ENCODE measurements around the gene MUCL3. TPM values are rescaled to one million over a fixed set of nuclear protein-coding genes. Genes with fewer than 3 reads are reported as not detected.
A peak's percentile ranks its signal among the peaks of the same experiment; 100 is the strongest.

The MUCL3 gene
- total RNA-seq, 2 experiments from 2014 or later, result not detected

DNA sequence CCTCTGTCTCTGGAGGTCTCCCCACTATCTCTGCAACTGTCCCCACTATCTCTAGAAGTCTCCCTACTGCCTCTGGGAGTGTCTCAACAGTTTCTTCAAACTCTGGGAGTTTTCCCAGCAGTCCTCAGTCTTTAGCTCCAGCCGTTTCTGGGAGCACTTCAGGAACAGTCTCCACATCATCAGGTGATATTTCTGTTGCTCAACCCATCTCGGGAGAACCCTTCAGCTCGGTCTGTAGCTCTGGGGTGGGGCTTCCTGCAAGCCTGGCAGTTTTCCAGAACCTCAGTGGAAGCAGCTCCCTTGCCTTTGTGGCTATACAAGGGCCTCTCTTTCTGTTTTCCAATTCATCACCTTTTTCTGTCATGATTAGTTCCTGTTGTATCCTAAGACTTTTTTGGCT, 5.8 kb upstream of the MUCL3 start:
- H3K4me1 Mint-ChIP-seq, result no peaks in the 10 kb centered on the region
- H3K9me3 Mint-ChIP-seq, result no peaks in the 10 kb centered on the region
- H3K36me3 Mint-ChIP-seq, result peaks cover 1% of the 10 kb centered on the region

DNA sequence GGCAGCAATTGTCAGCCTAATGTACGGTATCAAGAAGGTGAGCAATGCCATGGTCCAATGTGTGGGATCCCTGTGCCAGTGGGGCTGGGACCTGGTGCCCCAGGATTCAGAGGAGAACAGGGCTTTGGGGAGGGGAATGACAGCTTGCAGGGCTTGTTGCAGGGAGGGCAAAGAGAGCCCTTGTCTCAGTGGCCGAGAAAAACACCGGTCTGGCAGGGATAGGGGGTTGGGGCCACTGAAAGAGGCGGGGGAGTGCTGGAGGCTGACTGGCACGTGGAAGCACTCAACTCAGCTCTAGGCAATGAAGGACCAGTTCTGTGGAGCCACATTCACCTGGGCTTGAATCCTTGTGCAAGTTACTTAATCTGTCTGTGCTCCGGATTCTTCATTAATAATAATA, 3.5 kb upstream of the MUCL3 start:
- no peak overlapping the region for H3K27ac Mint-ChIP-seq
- no peak overlapping the region for H3K4me3 Mint-ChIP-seq
- H3K27me3 Mint-ChIP-seq, result peaks cover 28% of the 10 kb centered on the region
- no peaks in the 10 kb centered on the region for H3K9me3 Mint-ChIP-seq
- DNase-seq (no peak), ATAC-seq (ENCODE audit: low read depth) (no peak)
- H3K36me3 Mint-ChIP-seq, result no peaks in the 10 kb centered on the region
- H3K4me1 Mint-ChIP-seq, result no peaks in the 10 kb centered on the region
- POLR2A ChIA-PET, result no interaction called here

More for the DNA sequence above, 5.8 kb upstream of the MUCL3 start:
- Mint-ChIP-seq H3K27me3 (peaks cover 12% of the 10 kb centered on the region), H3K4me3 (no peak overlapping the region), H3K27ac (no peak overlapping the region)
- no peak for DNase-seq
- ATAC-seq (ENCODE audit: low read depth), result no peak
- POLR2A ChIA-PET, result no interaction called here

DNA sequence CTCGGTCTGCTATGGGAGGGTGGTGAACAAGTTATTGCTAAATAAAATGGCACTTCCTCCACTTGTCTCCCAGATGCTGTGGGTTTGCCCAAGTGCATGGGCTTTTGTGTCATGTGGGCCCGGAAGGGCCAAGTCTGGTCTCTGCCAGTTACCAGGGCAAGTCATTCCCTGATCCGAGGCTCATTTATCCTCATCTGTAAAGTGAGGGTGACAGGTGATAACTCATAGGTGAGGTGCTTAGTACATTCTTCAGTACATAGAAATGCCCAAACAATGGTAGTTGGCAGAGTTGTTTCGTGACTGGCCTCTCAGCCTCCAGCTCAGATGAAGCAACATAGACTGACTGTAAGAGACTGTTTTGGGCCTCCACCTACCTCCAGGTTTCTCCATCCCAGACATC, 2.0 kb upstream of the MUCL3 start:
- H3K4me1 Mint-ChIP-seq, result no peaks in the 10 kb centered on the region
- peaks cover 41% of the 10 kb centered on the region for H3K27me3 Mint-ChIP-seq
- no peak for DNase-seq
- H3K9me3 Mint-ChIP-seq, result no peaks in the 10 kb centered on the region
- H3K27ac Mint-ChIP-seq, result no peak overlapping the region
- ATAC-seq (ENCODE audit: low read depth), result no peak
- no peak overlapping the region for H3K4me3 Mint-ChIP-seq
- POLR2A ChIA-PET, result no interaction called here
- H3K36me3 Mint-ChIP-seq, result no peaks in the 10 kb centered on the region

DNA sequence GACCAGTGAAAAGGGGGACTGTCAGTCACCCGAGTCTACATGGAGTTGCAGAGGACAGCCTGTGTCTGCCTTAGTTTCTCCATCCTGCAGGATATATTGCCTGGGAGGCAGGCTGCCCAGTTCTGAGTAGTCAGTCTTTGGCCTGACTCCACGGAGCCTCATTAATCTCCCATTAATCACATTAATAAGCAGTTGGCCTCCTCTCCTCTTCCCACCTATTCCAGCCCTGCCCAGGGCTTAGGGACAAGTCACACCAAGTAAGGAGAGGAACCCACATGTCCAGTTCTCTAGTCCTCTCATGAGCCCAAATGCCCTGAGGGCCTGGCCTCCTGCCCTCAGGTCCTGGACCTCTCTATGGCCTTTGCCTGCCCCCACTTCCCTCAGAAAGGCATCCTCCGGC, 1.3 kb upstream of the MUCL3 start:
- no peak overlapping the region for H3K4me3 Mint-ChIP-seq
- no peaks in the 10 kb centered on the region for H3K4me1 Mint-ChIP-seq
- DNase-seq, result no peak
- POLR2A ChIA-PET, result no interaction called here
- no peaks in the 10 kb centered on the region for H3K36me3 Mint-ChIP-seq
- no peaks in the 10 kb centered on the region for H3K9me3 Mint-ChIP-seq
- H3K27me3 Mint-ChIP-seq, result peaks cover 44% of the 10 kb centered on the region
- no peak for ATAC-seq (ENCODE audit: low read depth)
- no peak overlapping the region for H3K27ac Mint-ChIP-seq

DNA sequence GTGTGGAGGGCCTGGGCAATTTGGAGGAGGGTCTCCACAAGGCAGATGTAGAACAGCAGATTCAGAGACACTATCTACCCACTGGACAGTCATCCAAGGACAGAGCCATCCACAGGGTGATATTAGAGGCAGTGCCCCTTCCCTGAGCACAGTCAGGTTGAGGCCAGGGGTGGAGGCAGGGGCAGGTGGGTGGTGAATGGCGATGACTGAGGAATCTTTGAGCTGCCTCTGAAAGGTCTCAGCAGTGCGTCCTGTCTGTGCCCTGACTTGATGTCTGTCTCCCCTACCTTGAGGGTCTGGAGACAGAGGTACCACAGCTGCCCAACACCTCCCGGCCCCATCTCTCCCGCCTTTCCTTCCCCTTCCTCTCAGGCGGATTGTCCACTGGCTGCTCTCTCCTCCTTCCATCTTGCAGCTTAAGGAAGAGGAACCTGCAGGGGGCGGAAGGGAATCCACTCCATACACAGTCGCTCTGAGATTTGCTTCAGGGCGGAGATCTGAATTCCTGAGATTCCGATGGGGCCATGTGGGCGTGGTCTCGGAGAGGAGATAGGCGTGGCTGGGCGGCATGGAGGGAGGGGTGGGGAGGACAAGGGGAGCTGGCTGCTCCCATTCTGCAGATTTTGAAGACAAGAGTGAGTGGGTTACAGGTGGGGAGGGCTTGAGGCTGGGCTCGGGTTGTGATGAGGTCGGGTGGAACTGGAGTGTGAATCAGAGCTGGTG, 1.7 kb downstream of the MUCL3 start:
- Mint-ChIP-seq H3K36me3 (no peaks in the 10 kb centered on the region), H3K4me1 (no peaks in the 10 kb centered on the region), H3K27me3 (peaks cover 49% of the 10 kb centered on the region), H3K27ac (no peak overlapping the region), H3K9me3 (no peaks in the 10 kb centered on the region), H3K4me3 (no peak overlapping the region)
- DNase-seq (no peak), ATAC-seq (ENCODE audit: low read depth) (no peak)
- POLR2A ChIA-PET, result no interaction called here

DNA sequence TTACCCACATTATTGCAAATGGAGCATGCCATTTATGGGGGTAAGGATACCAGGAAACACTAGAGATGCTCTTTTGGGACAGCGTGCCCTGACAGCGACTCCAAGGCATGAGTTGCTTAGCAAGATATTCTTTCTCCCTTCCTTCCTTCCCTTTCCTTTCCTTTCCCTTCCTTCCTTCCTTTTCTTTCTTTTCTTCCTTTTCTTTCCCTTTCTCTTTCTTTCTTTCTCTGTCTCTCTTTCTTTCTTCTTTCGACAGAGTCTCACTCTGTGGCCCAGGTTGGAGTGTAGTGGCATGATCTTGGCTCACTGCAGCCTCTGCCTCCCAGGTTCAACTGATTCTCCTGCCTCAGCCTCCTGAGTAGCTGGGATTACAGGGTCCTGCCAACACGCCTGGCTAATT, 3.3 kb downstream of the MUCL3 start:
- Mint-ChIP-seq H3K27me3 (peaks cover 47% of the 10 kb centered on the region), H3K4me1 (no peaks in the 10 kb centered on the region), H3K27ac (no peak overlapping the region), H3K4me3 (no peak overlapping the region), H3K36me3 (no peaks in the 10 kb centered on the region), H3K9me3 (no peaks in the 10 kb centered on the region)
- POLR2A ChIA-PET, result interaction anchor here (0.6 kb wide), 1 partner anchor 231 kb away, joined by 3 read pairs; no protein-coding TSS in a partner anchor
- DNase-seq, result no peak
- ATAC-seq (ENCODE audit: low read depth), result no peak

DNA sequence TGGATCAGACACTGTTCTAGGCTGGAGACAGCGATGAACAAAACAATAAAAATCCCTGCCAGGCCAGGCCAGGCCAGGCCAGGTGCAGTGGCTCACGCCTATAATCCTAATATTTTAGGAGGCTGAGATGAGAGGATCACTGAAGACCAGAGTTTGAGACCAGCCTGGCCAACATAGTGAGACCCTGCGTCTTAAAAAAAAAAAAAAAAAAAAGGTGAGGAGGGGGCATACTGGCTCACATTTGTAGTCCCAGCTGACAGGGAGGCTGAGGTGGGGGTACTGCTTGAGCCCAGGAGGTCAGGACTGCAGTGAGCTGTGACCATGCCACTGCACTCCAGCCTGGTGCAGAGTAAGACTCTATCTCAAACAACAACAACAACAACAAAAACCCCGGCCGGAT, 4.5 kb downstream of the MUCL3 start:
- Mint-ChIP-seq H3K27ac (no peak overlapping the region), H3K36me3 (no peaks in the 10 kb centered on the region), H3K4me1 (no peaks in the 10 kb centered on the region), H3K4me3 (no peak overlapping the region), H3K27me3 (peaks cover 56% of the 10 kb centered on the region), H3K9me3 (no peaks in the 10 kb centered on the region)
- ATAC-seq (ENCODE audit: low read depth), result no peak
- no peak for DNase-seq
- POLR2A ChIA-PET, result interaction anchor here (0.6 kb wide), 1 partner anchor 31 kb away, joined by 4 read pairs; the partner anchor contains the start of gene VARS2

DNA sequence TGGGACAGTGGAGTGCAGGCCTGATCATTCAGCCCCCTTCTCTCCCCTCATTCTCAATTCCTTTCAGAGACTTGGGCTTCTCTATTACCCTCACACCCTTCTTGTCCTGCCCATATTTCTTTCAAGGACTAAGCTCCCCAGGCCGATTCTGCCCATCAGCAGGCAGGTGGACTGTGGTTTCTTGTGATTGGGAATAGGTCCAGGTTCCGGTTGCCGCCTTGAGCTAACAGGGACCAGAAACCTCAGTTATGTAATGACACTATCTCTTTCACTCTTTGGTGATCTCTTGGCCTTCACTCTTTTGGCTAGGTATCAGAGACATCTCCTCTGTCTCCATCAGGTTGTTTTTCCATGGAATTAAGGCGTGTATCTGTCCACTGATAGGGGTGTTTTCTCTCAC, 6.5 kb downstream of the MUCL3 start:
- Mint-ChIP-seq H3K4me3 (no peak overlapping the region), H3K4me1 (peaks cover 3% of the 10 kb centered on the region), H3K36me3 (no peaks in the 10 kb centered on the region), H3K27ac (no peak overlapping the region), H3K9me3 (no peaks in the 10 kb centered on the region), H3K27me3 (peaks cover 58% of the 10 kb centered on the region)
- POLR2A ChIA-PET, result no interaction called here
- ATAC-seq (ENCODE audit: low read depth), result no peak
- no peak for DNase-seq

DNA sequence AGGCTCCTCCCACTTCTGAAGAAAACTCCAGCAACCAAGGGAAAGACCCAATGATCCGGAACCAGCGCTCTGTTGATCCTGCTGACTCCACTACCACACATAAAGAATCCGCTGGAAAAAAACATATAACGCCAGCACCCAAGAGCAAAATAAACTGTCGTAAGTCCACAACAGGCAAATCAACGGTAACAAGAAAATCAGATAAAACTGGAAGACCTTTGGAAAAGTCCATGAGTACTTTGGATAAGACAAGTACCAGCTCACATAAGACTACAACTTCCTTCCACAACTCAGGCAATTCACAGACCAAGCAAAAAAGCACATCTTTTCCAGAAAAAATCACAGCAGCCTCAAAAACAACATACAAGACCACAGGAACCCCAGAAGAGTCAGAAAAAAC, 8.0 kb downstream of the MUCL3 start:
- H3K4me1 Mint-ChIP-seq, result peaks cover 7% of the 10 kb centered on the region
- H3K27ac Mint-ChIP-seq, result no peak overlapping the region
- H3K36me3 Mint-ChIP-seq, result no peaks in the 10 kb centered on the region
- H3K4me3 Mint-ChIP-seq, result no peak overlapping the region
- DNase-seq (no peak), ATAC-seq (ENCODE audit: low read depth) (no peak)
- H3K9me3 Mint-ChIP-seq, result no peaks in the 10 kb centered on the region
- POLR2A ChIA-PET, result no interaction called here
- H3K27me3 Mint-ChIP-seq, result peaks cover 55% of the 10 kb centered on the region

DNA sequence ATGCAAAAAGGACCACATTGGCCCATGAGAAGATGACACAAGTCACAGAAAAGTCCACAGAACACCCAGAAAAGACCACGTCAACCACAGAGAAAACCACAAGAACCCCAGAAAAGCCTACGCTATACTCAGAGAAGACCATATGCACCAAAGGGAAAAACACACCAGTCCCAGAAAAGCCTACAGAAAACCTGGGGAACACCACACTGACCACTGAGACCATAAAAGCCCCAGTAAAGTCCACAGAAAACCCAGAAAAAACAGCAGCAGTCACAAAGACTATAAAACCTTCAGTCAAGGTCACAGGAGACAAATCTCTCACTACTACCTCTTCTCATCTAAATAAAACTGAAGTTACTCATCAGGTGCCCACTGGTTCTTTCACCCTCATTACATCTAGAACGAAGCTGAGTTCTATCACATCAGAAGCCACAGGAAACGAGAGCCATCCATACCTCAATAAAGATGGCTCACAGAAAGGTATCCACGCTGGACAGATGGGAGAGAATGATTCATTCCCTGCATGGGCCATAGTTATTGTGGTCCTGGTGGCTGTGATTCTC, 11.2 kb downstream of the MUCL3 start:
- Mint-ChIP-seq H3K36me3 (no peaks in the 10 kb centered on the region), H3K4me3 (no peak overlapping the region), H3K9me3 (no peaks in the 10 kb centered on the region), H3K27me3 (peaks cover 56% of the 10 kb centered on the region), H3K27ac (no peak overlapping the region), H3K4me1 (peaks cover 11% of the 10 kb centered on the region)
- POLR2A ChIA-PET, result no interaction called here
- DNase-seq, result no peak
- no peak for ATAC-seq (ENCODE audit: low read depth)

DNA sequence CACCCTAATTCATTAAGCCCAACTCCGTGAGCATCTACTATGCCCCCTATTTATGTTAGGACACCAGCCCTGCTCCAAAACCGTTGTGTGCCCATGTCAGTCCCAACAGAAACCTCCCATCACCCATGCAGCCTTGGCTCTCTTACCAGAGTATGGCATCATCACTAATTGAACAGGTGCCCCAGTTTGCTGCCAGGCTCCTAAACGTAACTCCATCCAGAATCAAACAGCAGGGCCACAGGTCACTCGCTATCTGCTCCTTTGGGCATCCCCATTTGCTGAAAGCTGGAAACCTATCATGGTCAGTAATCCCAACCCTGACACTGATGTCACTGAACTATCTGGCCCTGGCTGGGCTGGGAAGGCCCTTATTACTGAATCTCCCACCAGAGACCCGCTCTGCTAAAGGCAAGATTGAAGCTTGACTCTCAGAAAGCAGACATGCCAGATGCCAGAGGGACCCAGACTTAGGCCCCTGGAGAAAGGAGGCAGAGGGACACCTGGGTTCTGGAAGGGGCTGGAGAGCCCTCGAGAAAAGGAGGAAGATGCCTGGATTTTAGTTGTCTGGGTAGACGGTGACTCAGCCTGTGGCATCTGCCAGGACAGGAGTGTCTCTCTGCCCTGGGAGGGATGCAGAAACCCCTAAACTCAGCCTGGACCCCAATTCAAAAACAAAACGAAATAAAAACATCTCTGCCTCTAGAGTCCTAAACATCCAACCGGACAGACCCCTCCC, 14.0 kb downstream of the MUCL3 start:
- DNase-seq (no peak), ATAC-seq (ENCODE audit: low read depth) (no peak)
- Mint-ChIP-seq H3K27ac (peak overlapping the region; percentile 11), H3K27me3 (peaks cover 66% of the 10 kb centered on the region), H3K9me3 (no peaks in the 10 kb centered on the region), H3K36me3 (no peaks in the 10 kb centered on the region), H3K4me1 (peaks cover 11% of the 10 kb centered on the region), H3K4me3 (peak overlapping the region; percentile 77)
- POLR2A ChIA-PET, result interaction anchor here (0.7 to 2.4 kb wide), 5 partner anchors 10 to 357 kb away, joined by 3 to 6 read pairs (median 3); partner anchors contain the start of genes SFTA2 and VARS2

DNA sequence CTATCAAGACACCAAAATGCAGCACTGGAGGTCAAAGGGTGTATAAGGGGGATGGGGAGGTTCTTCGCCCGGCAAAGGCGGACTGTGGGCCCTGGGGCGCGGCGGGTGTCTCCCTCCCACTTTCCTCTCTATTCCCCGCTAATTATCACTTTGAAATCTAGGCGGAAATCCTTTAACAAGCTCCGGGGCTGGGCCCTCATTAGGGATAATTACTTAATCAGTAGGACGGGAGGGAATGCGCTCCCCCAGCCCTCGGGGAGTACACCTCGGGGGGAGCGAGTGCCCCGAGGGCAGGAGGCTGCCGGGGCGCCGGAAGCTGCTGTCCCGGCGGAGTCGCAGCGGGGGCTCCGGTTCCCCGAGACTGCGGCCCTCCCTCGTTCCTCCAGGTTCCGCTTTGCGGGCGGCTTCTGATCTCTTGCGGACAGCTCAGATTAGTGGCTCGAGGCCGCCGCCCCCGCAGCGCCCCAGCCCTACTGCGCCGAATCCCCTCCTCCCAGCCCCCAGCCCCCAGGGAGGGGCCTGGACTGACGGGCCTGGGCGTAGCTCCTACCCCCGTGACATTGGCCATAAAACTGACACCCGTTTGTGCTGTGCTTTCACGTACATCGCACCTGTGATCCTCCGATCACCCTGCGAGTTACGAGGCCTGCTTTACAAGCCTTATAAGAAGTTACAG, 14.7 kb downstream of the MUCL3 start:
- POLR2A ChIA-PET, result interaction anchor here (0.7 to 2.4 kb wide), 6 partner anchors 9 to 358 kb away, joined by 3 to 7 read pairs (median 4); partner anchors contain the start of genes DDR1, SFTA2 and VARS2
- peak overlapping the region; percentile 77 for H3K4me3 Mint-ChIP-seq
- DNase-seq (peak; percentile 80), ATAC-seq (ENCODE audit: low read depth) (peak; percentile 91)
- H3K36me3 Mint-ChIP-seq, result no peaks in the 10 kb centered on the region
- peaks cover 63% of the 10 kb centered on the region for H3K27me3 Mint-ChIP-seq
- H3K4me1 Mint-ChIP-seq, result peaks cover 11% of the 10 kb centered on the region
- no peaks in the 10 kb centered on the region for H3K9me3 Mint-ChIP-seq
- peak overlapping the region; percentile 28 for H3K27ac Mint-ChIP-seq

DNA sequence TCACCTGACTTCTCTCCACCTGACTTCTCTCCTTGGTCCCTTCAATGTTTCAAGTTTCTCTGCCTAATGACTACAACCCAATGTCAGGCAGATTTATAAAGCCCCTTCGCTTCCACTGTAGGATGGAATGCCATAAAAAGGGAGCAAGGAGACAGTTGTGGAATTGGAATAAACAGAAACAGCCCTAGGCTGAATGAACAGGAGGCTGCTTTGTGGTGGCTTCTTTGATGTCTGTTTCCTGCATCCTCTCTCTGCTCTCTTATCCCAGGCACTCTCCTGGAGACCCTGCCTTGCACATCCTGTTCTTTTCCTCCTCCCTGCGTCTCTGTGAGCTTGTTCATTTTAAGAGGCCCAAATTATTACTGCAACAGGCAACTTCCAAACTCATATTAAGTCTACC, 16.9 kb downstream of the MUCL3 start:
- Mint-ChIP-seq H3K4me1 (peaks cover 4% of the 10 kb centered on the region), H3K4me3 (no peak overlapping the region), H3K9me3 (no peaks in the 10 kb centered on the region), H3K27ac (no peak overlapping the region), H3K36me3 (no peaks in the 10 kb centered on the region), H3K27me3 (peaks cover 51% of the 10 kb centered on the region)
- no peak for DNase-seq
- ATAC-seq (ENCODE audit: low read depth), result no peak
- POLR2A ChIA-PET, result no interaction called here
